GM12878 (cell line): ENCODE measurements around the gene PLEKHG2.

ENCODE experiments used
- POLR2A ChIP-seq: IDR thresholded peaks from 2 replicates; pipeline ENCODE4 v1.6.1; 2011; ENCODE audit warnings: low read depth, mild to moderate bottlenecking, low read length
- RELA ChIP-seq: fragments of 450-650 bp; IDR thresholded peaks from 2 replicates; pipeline ENCODE4 v1.8.0; 2014; ENCODE audit warnings: borderline replicate concordance; ENCODE audit not compliant: partially characterized antibody

GRCh38 chr19:39407410-39407659 is 5.1 kb upstream of the PLEKHG2 start:
- no peak for TF ChIP-seq POLR2A
- no peak for TF ChIP-seq RELA
